Right kidney (tissue), 1 donor: ENCODE data around the gene IL36B.

Experiments
- DNase-seq: peaks from one replicate; pipeline ENCODE4 v3.0.0-alpha.2; 2016

IL36B gene

DNA sequence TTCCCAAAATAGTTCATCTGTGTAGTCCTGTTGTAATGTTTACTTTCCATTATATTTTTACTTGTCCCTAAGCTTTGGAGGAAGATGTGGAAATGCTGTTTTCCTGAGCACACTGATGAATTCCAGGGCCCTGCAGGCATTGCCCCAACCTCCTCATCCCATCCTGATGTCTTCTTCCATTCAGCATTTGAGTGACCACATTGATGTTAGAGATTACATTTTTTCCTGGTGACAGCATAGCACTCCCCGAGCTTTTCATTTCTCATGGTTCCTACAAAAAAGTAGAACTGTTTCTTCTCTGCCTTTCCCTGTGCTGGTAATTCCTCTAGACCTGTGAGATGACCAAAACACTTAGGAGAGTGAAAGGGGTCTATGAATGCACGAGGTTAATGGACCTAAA lies 42.6 kb downstream of the IL36B start:
- DNase-seq: no peak

DNA sequence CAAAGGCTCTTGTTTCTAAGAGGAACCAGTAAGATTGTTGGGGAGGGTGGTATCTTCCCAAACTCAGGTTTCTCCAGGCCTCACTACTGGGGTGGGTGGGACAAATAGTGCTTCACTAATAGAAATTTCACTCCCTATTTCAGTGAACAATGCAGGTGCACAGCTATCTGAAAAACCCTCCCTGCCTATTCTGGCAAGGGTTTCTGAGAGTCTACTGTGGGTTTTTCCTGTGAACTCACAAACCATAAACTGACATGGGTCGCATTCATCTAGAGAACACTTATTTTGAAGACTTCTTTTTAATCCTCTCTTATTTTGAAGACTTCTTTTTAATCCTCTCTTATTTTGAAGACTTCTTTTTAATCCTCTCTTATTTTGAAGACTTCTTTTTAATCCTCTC lies 43.0 kb downstream of the IL36B start:
- no peak for DNase-seq

DNA sequence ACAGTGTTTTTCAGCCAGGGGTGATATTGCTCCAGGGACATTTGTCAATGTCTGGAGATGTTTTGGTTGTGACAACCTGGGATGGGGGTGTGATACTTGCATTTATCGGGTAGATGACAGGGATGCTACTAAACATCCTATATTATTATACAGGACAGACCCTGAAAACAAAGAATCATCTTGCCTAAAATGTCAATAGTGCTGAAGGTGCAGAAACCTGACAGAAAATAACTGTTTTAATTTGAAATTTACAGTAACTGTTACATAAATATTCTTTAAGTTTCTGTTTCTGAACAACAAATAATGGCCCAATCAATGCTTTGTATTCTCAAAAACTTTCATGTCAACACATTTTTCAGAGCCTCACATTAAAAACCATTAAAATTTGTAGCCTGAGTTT lies 45.4 kb downstream of the IL36B start:
- DNase-seq: no peak

DNA sequence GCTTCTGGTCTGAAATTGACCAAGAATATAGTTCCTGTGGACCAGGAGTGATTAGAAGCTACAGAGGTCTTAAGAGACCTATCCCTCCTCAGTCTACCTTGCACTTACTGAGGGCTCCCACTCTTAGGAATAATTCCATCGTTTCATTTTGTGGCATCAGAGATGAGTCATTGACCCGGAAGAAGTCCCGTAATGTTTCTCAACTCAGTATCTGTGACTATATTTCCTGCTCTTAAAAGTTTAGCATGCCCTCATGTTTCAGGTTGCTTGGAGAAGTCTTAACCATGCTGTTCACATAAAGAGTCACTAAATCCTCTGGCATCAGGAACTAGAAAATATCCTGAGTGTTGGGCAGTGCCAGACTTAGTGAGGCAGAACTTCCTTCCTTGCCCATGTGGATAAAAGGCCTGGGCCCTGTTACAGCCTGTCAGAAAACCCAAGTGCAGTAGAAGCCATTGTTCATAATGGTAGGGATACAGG lies 47.6 kb downstream of the IL36B start, which contains the start of gene IL36A:
Gene IL36A (plus strand): TSS at position 430 of the 480 bp plus-strand sequence. CDS start 413 bp downstream, outside the sequence.
- no peak for DNase-seq

DNA sequence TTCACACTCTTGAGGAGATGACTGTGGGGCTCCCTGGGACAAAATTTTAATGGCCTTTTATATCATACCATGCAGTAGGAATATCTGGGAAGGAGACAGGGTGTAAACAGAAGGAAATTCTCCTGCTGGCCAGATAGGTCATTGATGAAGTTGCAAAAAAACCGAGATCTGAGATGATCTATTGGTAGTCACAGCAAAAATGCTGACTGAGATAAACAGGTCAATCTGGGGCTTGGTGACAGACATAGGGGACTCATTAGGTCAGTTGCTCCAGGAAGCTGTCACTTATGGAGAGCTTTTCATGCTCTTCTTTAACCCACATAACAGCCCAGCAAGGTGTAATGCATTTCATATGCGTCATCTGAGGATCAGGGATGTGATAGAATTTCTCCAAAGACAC lies 50.0 kb downstream of the IL36B start:
- DNase-seq: no peak

DNA sequence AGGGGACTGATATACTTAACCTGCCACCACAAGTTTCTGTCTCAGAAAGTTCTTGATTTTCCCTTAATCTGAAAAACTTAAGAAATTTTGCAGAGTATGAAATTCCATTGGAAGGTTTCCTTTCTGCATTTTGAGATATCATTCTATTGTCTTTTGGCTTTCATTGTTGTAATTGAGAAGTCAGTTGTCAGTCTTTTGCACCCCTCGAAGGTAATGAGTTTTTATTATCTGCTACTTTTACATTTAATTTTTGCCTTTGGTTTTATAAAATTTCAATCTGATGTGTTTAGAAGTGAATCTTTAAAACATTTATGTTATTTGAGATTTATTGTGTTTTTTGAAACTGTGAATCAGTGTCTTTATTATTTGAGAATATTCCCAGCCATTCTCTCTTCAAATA lies 52.2 kb downstream of the IL36B start:
- DNase-seq: no peak

DNA sequence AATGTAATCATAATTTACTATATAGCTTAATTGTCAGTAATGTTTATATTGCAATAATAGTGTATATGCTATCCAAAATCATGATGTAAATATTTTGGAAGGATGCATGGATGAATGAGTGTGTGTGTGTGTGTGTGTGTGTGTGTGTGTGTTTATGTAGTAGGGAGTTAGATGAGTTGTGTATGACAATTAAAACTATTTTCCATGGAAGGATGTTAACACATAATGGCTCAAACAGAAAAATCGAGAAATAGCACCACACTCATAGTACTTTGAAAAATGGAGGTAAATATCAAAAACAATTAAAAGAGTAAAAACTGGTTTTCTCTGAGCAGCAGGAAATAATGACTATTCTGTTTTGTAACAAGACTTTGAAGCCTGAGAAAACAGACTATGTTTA lies 55.5 kb downstream of the IL36B start:
- DNase-seq: no peak

DNA sequence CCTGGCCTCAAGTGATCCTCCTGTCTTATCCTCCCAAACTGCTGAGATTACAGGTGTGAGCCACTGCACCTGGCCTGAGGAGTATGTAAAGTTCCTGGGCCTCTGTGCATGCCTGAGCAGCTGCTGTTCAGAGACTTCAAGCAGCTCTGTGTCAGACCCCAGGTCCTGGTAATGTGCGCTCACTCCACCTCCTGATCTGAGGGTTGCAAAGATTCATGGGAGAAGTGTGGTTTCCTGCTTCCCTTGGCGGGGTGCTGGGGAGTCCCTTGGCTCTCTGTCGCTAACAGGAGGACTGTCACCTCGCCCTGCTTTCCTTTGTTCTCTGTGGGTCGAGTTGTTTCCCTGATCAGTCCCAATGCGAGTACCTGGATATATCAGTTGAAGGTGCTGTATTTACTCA lies 56.0 kb downstream of the IL36B start:
- DNase-seq: no peak

DNA sequence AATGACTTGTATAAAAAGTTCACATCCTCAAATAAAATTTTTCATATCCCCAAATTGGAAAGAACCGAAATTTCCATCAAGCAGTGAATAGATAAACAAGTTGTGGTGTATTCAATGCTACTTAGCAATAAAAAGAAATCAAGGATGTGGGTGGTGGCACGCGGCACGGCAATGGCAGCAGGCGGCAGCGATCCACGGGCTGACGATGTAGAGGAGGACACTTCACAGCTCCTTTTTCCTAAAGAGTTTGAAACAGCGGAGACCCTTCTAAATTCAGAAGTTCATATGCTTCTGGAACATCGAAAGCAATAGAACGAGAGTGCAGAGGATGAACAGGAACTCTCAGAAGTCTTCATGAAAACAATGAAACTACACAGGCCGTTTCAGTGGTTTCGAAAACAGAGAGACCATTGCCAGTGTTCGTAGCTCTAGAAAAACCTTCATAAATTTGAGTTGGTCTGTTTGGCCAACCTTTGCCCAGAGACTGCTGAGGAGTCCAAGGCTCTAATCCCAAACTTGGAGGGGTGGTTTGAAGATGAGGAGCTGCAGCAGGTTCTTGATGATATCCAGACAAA lies 57.2 kb downstream of the IL36B start:
- no peak for DNase-seq

DNA sequence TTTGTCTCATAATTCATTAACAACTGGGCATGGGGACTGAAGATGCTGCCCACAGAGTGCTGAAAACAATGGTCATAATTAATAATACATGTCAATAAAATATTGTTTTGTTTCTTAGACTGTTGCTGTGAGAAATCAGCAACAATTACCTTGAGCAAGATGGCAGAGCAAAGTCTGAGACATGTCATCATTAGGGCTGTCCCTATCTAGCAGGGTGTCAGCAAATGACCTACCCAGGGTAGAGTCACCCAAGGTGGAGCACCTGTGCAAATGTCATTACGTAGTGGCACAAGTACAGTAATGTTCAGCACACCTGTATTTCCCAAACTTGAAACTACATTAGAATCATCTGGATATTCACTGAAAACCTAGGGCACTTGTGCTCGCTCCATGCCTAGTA lies 58.0 kb downstream of the IL36B start:
- DNase-seq: no peak

DNA sequence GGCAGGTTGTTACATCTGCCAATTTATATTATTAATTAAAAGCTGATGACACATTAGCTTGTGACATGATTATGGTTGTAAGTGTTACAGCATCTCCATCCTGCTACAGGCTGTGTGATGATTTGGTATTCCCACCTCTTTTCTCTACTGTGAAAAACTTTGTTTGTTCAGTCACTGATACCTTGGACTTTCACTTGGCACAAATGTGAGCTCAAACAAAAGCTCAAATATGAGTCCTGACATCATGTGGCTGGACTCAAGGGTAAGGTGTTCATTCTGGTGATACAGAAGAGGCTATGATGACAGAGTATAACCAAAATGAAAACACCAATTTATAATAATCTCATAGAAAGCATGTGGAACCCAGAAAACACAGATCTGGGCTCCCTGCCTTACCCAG lies 58.8 kb downstream of the IL36B start:
- DNase-seq: no peak

DNA sequence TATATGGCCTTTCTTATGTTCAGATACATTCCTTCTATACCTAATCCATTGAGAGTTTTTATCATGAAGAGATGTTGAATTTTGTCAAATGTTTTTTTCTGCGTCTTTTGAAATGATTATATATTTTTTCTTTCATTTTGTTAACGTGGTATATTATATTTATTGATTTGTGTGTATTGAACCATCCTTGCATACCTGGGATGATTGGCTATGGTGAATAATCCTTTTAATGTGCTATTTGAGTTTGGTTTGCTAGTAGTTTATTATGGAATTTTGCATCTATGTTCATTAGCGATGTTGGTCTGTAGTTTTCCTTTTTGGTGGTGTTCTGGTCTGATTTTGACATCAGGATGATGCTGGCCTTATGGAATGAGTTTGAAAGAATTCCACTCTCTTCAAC lies 63.1 kb downstream of the IL36B start:
- no peak for DNase-seq

DNA sequence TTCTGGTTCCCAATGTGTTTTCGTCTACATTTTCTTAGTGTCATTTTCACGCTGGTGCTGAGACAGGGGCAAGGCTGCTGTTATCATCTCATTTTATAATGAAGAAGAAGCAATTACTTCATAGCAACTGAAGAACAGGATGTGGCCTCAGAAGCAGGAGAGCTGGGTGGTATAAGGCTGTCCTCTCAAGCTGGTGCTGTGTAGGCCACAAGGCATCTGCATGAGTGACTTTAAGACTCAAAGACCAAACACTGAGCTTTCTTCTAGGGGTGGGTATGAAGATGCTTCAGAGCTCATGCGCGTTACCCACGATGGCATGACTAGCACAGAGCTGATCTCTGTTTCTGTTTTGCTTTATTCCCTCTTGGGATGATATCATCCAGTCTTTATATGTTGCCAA lies 67.6 kb downstream of the IL36B start:
- DNase-seq: no peak

DNA sequence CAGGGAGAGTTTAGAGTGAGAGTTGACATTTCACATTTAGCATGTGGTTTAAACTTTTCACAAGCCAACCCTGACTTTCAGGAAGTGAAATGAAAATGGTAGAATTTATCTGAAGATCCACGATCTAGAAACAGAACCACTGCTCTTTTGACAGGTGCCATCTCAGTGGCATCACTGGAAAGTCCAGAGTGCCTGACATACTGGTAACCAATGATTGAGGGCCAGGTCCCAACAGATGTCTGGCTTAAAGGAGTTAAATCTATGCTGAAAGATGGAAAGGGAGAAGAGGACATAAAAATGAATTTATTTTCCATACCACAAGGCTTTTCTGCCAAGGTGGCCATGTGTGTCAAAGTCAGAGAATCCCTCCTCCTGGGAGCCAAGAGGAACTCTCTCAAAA lies 72.1 kb downstream of the IL36B start:
- no peak for DNase-seq

DNA sequence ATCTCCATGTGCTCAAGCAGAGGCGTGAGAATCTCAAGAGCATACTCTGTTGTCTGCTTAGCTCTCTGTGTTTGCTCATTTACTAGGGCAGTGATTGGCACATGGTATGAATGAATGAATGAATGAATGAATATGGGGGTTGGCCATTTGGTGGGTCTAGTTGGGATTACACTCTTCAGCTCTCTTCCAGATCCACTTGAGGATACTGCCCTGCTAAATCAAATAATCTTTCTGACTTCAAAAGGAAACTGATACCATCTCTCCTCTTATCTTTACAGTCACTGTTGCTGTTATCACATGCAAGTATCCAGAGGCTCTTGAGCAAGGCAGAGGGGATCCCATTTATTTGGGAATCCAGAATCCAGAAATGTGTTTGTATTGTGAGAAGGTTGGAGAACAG lies 72.9 kb downstream of the IL36B start:
- no peak for DNase-seq

DNA sequence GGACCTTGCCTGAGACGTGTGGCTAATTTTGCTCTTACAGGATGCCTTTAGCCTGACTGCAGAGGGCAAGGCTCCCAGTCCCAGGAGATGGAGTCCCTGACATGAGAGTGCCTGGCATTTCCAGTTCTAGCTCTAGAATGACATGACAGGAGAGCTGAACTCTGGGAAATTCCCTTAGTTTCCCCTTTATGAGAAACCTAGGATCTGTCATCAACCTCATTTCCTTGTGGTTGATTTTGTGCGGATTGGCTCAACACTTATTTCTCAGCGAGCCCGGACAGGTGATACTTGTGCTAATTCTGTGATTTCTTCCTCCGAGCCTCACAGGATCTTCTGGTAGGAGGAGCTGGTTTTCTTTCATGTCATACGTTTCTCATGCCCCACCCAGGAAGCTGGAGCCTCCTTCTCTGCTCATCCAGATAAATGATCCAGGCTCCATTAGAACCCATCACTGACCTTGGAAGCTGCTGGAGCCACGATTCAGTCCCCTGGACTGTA lies 75.1 kb downstream of the IL36B start, which contains the start of gene IL36G:
Gene IL36G (plus strand): TSS at position 448 of the 498 bp plus-strand sequence. CDS start 633 bp downstream, outside the sequence.
- DNase-seq: no peak
